Measurements from ENCODE around the gene RPL37A. TPM values are rescaled to one million over a fixed set of nuclear protein-coding genes. Genes with fewer than 3 reads are reported as not detected.

The RPL37A gene
- total RNA-seq, 1 donor from 2014 or later, result 1,730 TPM

- H3K4me1 Mint-ChIP-seq, result peaks cover 54% of the 10 kb centered on the region
- H2AFZ ChIP-seq (replicated peaks), result no peak overlapping the region
These were observed 41.2 kb downstream of the RPL37A start for GRCh38 chr2:216539791-216540241.

GRCh38 chr2:216540920-216541319, 42.3 kb downstream of the RPL37A start:
- peaks cover 46% of the 10 kb centered on the region for H3K4me1 Mint-ChIP-seq
- Histone ChIP-seq H3K4me2 (no peak overlapping the region), H3K27me3 (no peaks in the 10 kb centered on the region), H3K4me1 (peaks cover 12% of the 10 kb centered on the region), H3K36me3 (no peaks in the 10 kb centered on the region), H3F3A (ENCODE audit: low read depth) (peaks cover 4% of the 10 kb centered on the region), H3K9me3 (ENCODE audit: low read depth) (no peaks in the 10 kb centered on the region), H4K20me1 (ENCODE audit: low read depth) (no peaks in the 10 kb centered on the region), H3K27ac (no peak overlapping the region), H2AFZ (replicated peaks) (no peak overlapping the region), H3K9ac (no peak overlapping the region), H3K79me2 (ENCODE audit: low read depth) (no peaks in the 10 kb centered on the region), H3K4me3 (no peak overlapping the region)
- DNase-seq (ENCODE audit: low spot score), result no peak
- TF ChIP-seq EZH2 (IDR thresholded peaks at IDR 0.05) (no peak), CTCF (IDR thresholded peaks at IDR 0.05) (no peak), EZH2phosphoT487 (IDR thresholded peaks at IDR 0.05) (no peak)
- H3K4me3 Mint-ChIP-seq, result no peak overlapping the region
- no peaks in the 10 kb centered on the region for H3K36me3 Mint-ChIP-seq
- no peak overlapping the region for H3K27ac Mint-ChIP-seq
- H3K27me3 Mint-ChIP-seq (ENCODE audit: insufficient read depth, low read depth), result peaks cover 4% of the 10 kb centered on the region
- no peaks in the 10 kb centered on the region for H3K9me3 Mint-ChIP-seq

More at GRCh38 chr2:216539791-216540241, 41.2 kb downstream of the RPL37A start:
- H3K36me3 Mint-ChIP-seq, result no peaks in the 10 kb centered on the region
- peaks cover 4% of the 10 kb centered on the region for H3K27me3 Mint-ChIP-seq (ENCODE audit: insufficient read depth, low read depth)
- no peak overlapping the region for H3K4me2 ChIP-seq
- H3K9me3 Mint-ChIP-seq, result no peaks in the 10 kb centered on the region
- no peak overlapping the region for H3K27ac ChIP-seq
- H3K27ac Mint-ChIP-seq, result peak overlapping the region; percentile 39
- H4K20me1 ChIP-seq (ENCODE audit: low read depth), result no peaks in the 10 kb centered on the region
- H3K36me3 ChIP-seq, result no peaks in the 10 kb centered on the region
- H3K9ac ChIP-seq, result no peak overlapping the region
- H3K4me3 ChIP-seq, result no peak overlapping the region
- peaks cover 4% of the 10 kb centered on the region for H3F3A ChIP-seq (ENCODE audit: low read depth)
- no peak for TF ChIP-seq CTCF (IDR thresholded peaks at IDR 0.05)
- no peak for TF ChIP-seq EZH2 (IDR thresholded peaks at IDR 0.05)
- no peak for TF ChIP-seq EZH2phosphoT487 (IDR thresholded peaks at IDR 0.05)
- H3K9me3 ChIP-seq (ENCODE audit: low read depth), result no peaks in the 10 kb centered on the region
- no peak for DNase-seq (ENCODE audit: low spot score)
- no peaks in the 10 kb centered on the region for H3K79me2 ChIP-seq (ENCODE audit: low read depth)
- H3K27me3 ChIP-seq, result no peaks in the 10 kb centered on the region
- no peak overlapping the region for H3K4me3 Mint-ChIP-seq
- peaks cover 12% of the 10 kb centered on the region for H3K4me1 ChIP-seq

- H3K36me3 Mint-ChIP-seq, result no peaks in the 10 kb centered on the region
- Histone ChIP-seq H3K27me3 (no peaks in the 10 kb centered on the region), H3F3A (ENCODE audit: low read depth) (peaks cover 4% of the 10 kb centered on the region), H3K36me3 (no peaks in the 10 kb centered on the region), H3K9me3 (ENCODE audit: low read depth) (no peaks in the 10 kb centered on the region), H3K27ac (no peak overlapping the region), H3K4me3 (no peak overlapping the region), H3K4me1 (peaks cover 10% of the 10 kb centered on the region), H3K79me2 (ENCODE audit: low read depth) (no peaks in the 10 kb centered on the region), H3K9ac (no peak overlapping the region), H3K4me2 (no peak overlapping the region), H2AFZ (replicated peaks) (no peak overlapping the region), H4K20me1 (ENCODE audit: low read depth) (no peaks in the 10 kb centered on the region)
- DNase-seq (ENCODE audit: low spot score), result no peak
- H3K9me3 Mint-ChIP-seq, result no peaks in the 10 kb centered on the region
- H3K4me3 Mint-ChIP-seq, result no peak overlapping the region
- H3K4me1 Mint-ChIP-seq, result peaks cover 40% of the 10 kb centered on the region
- H3K27me3 Mint-ChIP-seq (ENCODE audit: insufficient read depth, low read depth), result peaks cover 4% of the 10 kb centered on the region
- no peak for TF ChIP-seq CTCF (IDR thresholded peaks at IDR 0.05)
- TF ChIP-seq EZH2 (IDR thresholded peaks at IDR 0.05), result no peak
- TF ChIP-seq EZH2phosphoT487 (IDR thresholded peaks at IDR 0.05), result no peak
- H3K27ac Mint-ChIP-seq, result no peak overlapping the region
These were observed 42.9 kb downstream of the RPL37A start for GRCh38 chr2:216541505-216541904.
